ENCODE data around the gene CHD3.

Gene CHD3

GRCh38 chr17:7915611-7916384 is 27.2 kb downstream of the CHD3 start, which contains the start of gene RNF227:
Gene RNF227 (minus strand): TSS chr17:7916289. CDS start chr17:7916195, 94 bp downstream.
- H3K36me3 ChIP-seq (ENCODE audit: control insufficient read depth in 2 of 2, insufficient read depth in 2 of 2, low read length in 2 of 2): peaks cover 11 to 13% of the 10 kb centered on the region in 2 donors

DNA sequence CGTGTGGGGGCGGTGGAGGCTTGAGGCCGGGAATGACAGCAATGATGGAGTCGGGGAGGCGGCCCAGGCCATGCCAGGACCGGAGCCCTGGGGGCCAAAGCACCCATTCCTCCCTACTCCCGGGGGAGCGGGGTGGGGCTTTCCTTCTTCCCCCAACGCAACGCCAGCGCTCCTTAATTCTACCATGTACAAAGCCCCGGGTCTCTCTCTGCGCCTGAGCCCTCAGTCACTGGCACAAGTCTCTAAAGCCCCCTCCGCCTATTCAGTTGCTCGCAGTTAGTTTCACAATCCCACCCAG is 27.7 kb downstream of the CHD3 start:
- peaks cover 6 to 8% of the 10 kb centered on the region in 2 donors for H3K36me3 ChIP-seq (ENCODE audit: control insufficient read depth in 2 of 2, insufficient read depth in 2 of 2, low read length in 2 of 2)
- peaks cover 10 to 20% of the 10 kb centered on the region in 2 donors for H3K4me1 ChIP-seq (ENCODE audit: control insufficient read depth in 2 of 2, insufficient read depth in 2 of 2, low read length in 2 of 2)
- H3K9ac ChIP-seq (ENCODE audit: low read depth in 1 of 2, low read length in 2 of 2): peak overlapping the region; percentile 56 to 76
- H3K4me3 ChIP-seq (ENCODE audit: low read length in 2 of 2): peak overlapping the region; percentile 86 to 89
- no peaks in the 10 kb centered on the region for H3K27me3 ChIP-seq (ENCODE audit: control insufficient read depth in 2 of 2, insufficient read depth in 2 of 2, low read length in 2 of 2)
- no peaks in the 10 kb centered on the region for H3K9me3 ChIP-seq (ENCODE audit: control insufficient read depth in 2 of 2, low read length in 2 of 2)
- peak overlapping the region; percentile 90 to 92 for H3K27ac ChIP-seq (ENCODE audit: low read depth in 2 of 2, low read length in 2 of 2)

More at GRCh38 chr17:7915611-7916384, 27.2 kb downstream of the CHD3 start, which contains the start of gene RNF227:
- H3K4me3 ChIP-seq (ENCODE audit: low read length in 2 of 2): peak within 1 kb of the TSS; percentile 86 to 89
- H3K4me1 ChIP-seq (ENCODE audit: control insufficient read depth in 2 of 2, insufficient read depth in 2 of 2, low read length in 2 of 2): peaks cover 10 to 20% of the 10 kb centered on the region in 2 donors
- H3K9ac ChIP-seq (ENCODE audit: low read depth in 1 of 2, low read length in 2 of 2): peak within 1 kb of the TSS; percentile 76 to 77
- H3K27ac ChIP-seq (ENCODE audit: low read depth in 2 of 2, low read length in 2 of 2): peak within 1 kb of the TSS; percentile 90 to 92
- H3K27me3 ChIP-seq (ENCODE audit: control insufficient read depth in 2 of 2, insufficient read depth in 2 of 2, low read length in 2 of 2): no peaks in the 10 kb centered on the region
- H3K9me3 ChIP-seq (ENCODE audit: control insufficient read depth in 2 of 2, low read length in 2 of 2): no peaks in the 10 kb centered on the region

DNA sequence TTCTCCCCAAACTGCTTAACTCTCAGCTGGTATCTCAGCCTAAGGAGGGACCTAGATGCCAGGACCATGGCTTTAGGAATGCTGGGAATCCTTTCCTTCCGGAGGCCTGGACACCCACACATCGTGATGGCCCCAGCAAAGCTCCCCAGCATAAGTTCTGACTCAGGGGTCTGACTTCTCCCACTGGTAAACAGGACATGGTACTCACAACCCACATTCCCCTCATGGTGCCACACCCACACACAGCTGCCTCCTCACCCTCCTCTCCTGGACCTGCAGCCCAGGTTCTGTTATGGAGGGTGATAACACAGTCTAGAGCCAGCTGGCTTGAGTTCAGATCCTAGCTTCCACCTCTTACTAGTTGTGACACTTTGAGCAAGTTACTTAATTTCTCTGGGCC is 28.2 kb downstream of the CHD3 start:
- Histone ChIP-seq H3K36me3 (ENCODE audit: control insufficient read depth in 2 of 2, insufficient read depth in 2 of 2, low read length in 2 of 2) (peaks cover 1 to 4% of the 10 kb centered on the region in 2 donors), H3K9me3 (ENCODE audit: control insufficient read depth in 2 of 2, low read length in 2 of 2) (no peaks in the 10 kb centered on the region), H3K9ac (ENCODE audit: low read depth in 1 of 2, low read length in 2 of 2) (no peak overlapping the region), H3K27me3 (ENCODE audit: control insufficient read depth in 2 of 2, insufficient read depth in 2 of 2, low read length in 2 of 2) (no peaks in the 10 kb centered on the region), H3K4me1 (ENCODE audit: control insufficient read depth in 2 of 2, insufficient read depth in 2 of 2, low read length in 2 of 2) (peaks cover 10 to 20% of the 10 kb centered on the region in 2 donors), H3K27ac (ENCODE audit: low read depth in 2 of 2, low read length in 2 of 2) (peak overlapping the region in 1 of 2 donors; percentile 92), H3K4me3 (ENCODE audit: low read length in 2 of 2) (peak overlapping the region in 1 of 2 donors; percentile 89)

GRCh38 chr17:7922269-7922844 is 33.8 kb downstream of the CHD3 start:
- H3K9ac ChIP-seq (ENCODE audit: low read depth in 1 of 2, low read length in 2 of 2): peak overlapping the region; percentile 68 to 76
- no peaks in the 10 kb centered on the region for H3K36me3 ChIP-seq (ENCODE audit: control insufficient read depth in 2 of 2, insufficient read depth in 2 of 2, low read length in 2 of 2)
- H3K4me3 ChIP-seq (ENCODE audit: low read length in 2 of 2): peak overlapping the region; percentile 71 to 78
- H3K27me3 ChIP-seq (ENCODE audit: control insufficient read depth in 2 of 2, insufficient read depth in 2 of 2, low read length in 2 of 2): no peaks in the 10 kb centered on the region
- H3K4me1 ChIP-seq (ENCODE audit: control insufficient read depth in 2 of 2, insufficient read depth in 2 of 2, low read length in 2 of 2): peaks cover 8 to 11% of the 10 kb centered on the region in 2 donors
- no peaks in the 10 kb centered on the region for H3K9me3 ChIP-seq (ENCODE audit: control insufficient read depth in 2 of 2, low read length in 2 of 2)
- peak overlapping the region; percentile 15 to 61 for H3K27ac ChIP-seq (ENCODE audit: low read depth in 2 of 2, low read length in 2 of 2)

- H3K36me3 ChIP-seq (ENCODE audit: control insufficient read depth in 2 of 2, insufficient read depth in 2 of 2, low read length in 2 of 2): no peaks in the 10 kb centered on the region
- H3K4me1 ChIP-seq (ENCODE audit: control insufficient read depth in 2 of 2, insufficient read depth in 2 of 2, low read length in 2 of 2): peaks cover 8 to 11% of the 10 kb centered on the region in 2 donors
- peak overlapping the region; percentile 71 to 78 for H3K4me3 ChIP-seq (ENCODE audit: low read length in 2 of 2)
- no peaks in the 10 kb centered on the region for H3K9me3 ChIP-seq (ENCODE audit: control insufficient read depth in 2 of 2, low read length in 2 of 2)
- peak overlapping the region; percentile 15 to 61 for H3K27ac ChIP-seq (ENCODE audit: low read depth in 2 of 2, low read length in 2 of 2)
- H3K27me3 ChIP-seq (ENCODE audit: control insufficient read depth in 2 of 2, insufficient read depth in 2 of 2, low read length in 2 of 2): no peaks in the 10 kb centered on the region
- H3K9ac ChIP-seq (ENCODE audit: low read depth in 1 of 2, low read length in 2 of 2): peak overlapping the region; percentile 68 to 76
Measured at GRCh38 chr17:7922845-7923628, 34.4 kb downstream of the CHD3 start.

DNA sequence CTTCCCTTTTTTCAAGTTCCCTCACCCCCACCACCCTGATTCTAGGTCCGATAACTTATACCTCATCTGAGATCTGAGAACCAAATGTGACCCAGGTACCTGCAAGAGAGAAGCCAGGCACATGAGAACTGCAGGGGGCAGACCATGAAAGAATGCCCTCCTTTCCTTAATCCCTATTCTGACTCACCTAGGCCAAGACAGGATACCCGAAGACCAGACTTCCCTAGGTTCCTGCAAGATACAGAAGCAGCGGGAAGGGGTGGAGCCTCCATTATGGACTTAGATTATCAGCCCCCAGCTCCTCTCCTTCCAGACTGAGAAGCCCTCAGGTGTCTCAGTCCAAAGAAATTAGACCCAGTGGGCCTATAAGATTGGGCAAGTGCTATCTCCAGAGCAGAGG is 39.0 kb downstream of the CHD3 start:
- Histone ChIP-seq H3K27me3 (ENCODE audit: control insufficient read depth in 2 of 2, insufficient read depth in 2 of 2, low read length in 2 of 2) (no peaks in the 10 kb centered on the region), H3K36me3 (ENCODE audit: control insufficient read depth in 2 of 2, insufficient read depth in 2 of 2, low read length in 2 of 2) (no peaks in the 10 kb centered on the region), H3K9me3 (ENCODE audit: control insufficient read depth in 2 of 2, low read length in 2 of 2) (no peaks in the 10 kb centered on the region), H3K27ac (ENCODE audit: low read depth in 2 of 2, low read length in 2 of 2) (no peak overlapping the region), H3K9ac (ENCODE audit: low read depth in 1 of 2, low read length in 2 of 2) (no peak overlapping the region), H3K4me3 (ENCODE audit: low read length in 2 of 2) (no peak overlapping the region), H3K4me1 (ENCODE audit: control insufficient read depth in 2 of 2, insufficient read depth in 2 of 2, low read length in 2 of 2) (peaks cover 10 to 12% of the 10 kb centered on the region in 2 donors)

GRCh38 chr17:7929158-7930023 is 40.8 kb downstream of the CHD3 start, which contains the start of gene KCNAB3:
Gene KCNAB3 (minus strand): TSS chr17:7929856. CDS start chr17:7929435, 421 bp downstream.
- Histone ChIP-seq H3K4me3 (ENCODE audit: low read length in 2 of 2) (no peak within 1 kb of the TSS), H3K4me1 (ENCODE audit: control insufficient read depth in 2 of 2, insufficient read depth in 2 of 2, low read length in 2 of 2) (peaks cover 13 to 16% of the 10 kb centered on the region in 2 donors), H3K36me3 (ENCODE audit: control insufficient read depth in 2 of 2, insufficient read depth in 2 of 2, low read length in 2 of 2) (no peaks in the 10 kb centered on the region), H3K9me3 (ENCODE audit: control insufficient read depth in 2 of 2, low read length in 2 of 2) (no peaks in the 10 kb centered on the region), H3K27me3 (ENCODE audit: control insufficient read depth in 2 of 2, insufficient read depth in 2 of 2, low read length in 2 of 2) (no peaks in the 10 kb centered on the region), H3K27ac (ENCODE audit: low read depth in 2 of 2, low read length in 2 of 2) (no peak within 1 kb of the TSS), H3K9ac (ENCODE audit: low read depth in 1 of 2, low read length in 2 of 2) (no peak within 1 kb of the TSS)

DNA sequence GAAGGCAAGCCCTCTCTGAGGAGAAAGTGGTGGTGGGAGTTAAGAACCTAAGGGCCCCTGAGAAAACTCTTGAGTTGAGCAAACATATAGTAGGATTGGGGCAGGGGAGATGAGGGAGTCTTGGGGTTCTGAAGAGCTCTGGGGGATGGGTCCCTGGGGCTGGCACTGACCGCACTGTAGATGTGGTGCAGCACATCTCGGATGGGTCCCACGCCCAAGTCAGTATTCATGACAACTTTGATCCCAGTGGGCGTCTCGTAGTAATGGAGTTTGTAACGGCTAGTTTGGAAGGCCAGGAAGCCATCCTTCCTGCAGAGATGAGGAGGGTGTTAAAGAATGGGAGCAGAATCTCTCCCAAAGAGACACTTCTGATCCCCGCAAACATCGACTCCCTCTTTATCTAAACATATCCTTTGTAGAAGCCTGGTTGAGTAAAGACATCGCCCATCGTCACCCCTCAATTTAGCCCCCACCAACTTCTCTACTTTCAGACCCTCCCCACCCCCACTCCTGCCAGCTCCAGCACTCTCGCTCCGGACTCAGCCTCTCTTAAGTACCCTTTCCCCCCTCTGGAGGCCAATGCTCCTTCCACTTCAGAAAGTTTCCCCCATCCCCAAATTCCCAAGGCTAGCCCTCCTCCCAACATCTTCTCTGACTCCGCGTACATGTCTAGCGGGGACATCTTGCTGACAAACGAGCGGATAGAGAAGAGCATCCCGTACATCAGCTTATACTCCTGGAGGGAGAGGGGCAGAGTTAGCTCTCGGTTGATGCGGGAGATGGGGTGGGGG is 42.4 kb downstream of the CHD3 start:
- Histone ChIP-seq H3K9me3 (ENCODE audit: control insufficient read depth in 2 of 2, low read length in 2 of 2) (no peaks in the 10 kb centered on the region), H3K4me3 (ENCODE audit: low read length in 2 of 2) (peak overlapping the region; percentile 78 to 99), H3K9ac (ENCODE audit: low read depth in 1 of 2, low read length in 2 of 2) (peak overlapping the region; percentile 73 to 95), H3K27me3 (ENCODE audit: control insufficient read depth in 2 of 2, insufficient read depth in 2 of 2, low read length in 2 of 2) (no peaks in the 10 kb centered on the region), H3K36me3 (ENCODE audit: control insufficient read depth in 2 of 2, insufficient read depth in 2 of 2, low read length in 2 of 2) (peaks cover 3 to 6% of the 10 kb centered on the region in 2 donors), H3K27ac (ENCODE audit: low read depth in 2 of 2, low read length in 2 of 2) (peak overlapping the region; percentile 61 to 88), H3K4me1 (ENCODE audit: control insufficient read depth in 2 of 2, insufficient read depth in 2 of 2, low read length in 2 of 2) (peaks cover 13 to 16% of the 10 kb centered on the region in 2 donors)

All from mucosa of rectum (tissue), 2 donors.